Rectal smooth muscle tissue (tissue), 1 donor: Measurements from ENCODE around the gene PIGH.

Experiments
- H3K27ac ChIP-seq: one replicate; pipeline ENCODE4 v1.7.0; 2013; ENCODE audit warnings: low read depth, low read length, inconsistent platforms
- H3K27me3 ChIP-seq: one replicate; pipeline ENCODE4 v1.7.0; 2013; ENCODE audit warnings: low read length; ENCODE audit not compliant: control insufficient read depth, insufficient read depth
- H3K36me3 ChIP-seq: one replicate; pipeline ENCODE4 v1.7.0; 2013; ENCODE audit warnings: low read length; ENCODE audit not compliant: control insufficient read depth, insufficient read depth
- H3K4me1 ChIP-seq: one replicate; pipeline ENCODE4 v1.7.0; 2013; ENCODE audit warnings: low read length; ENCODE audit not compliant: control insufficient read depth, insufficient read depth
- H3K4me3 ChIP-seq: one replicate; pipeline ENCODE4 v1.7.0; 2013; ENCODE audit warnings: low read length
- H3K9ac ChIP-seq: one replicate; pipeline ENCODE4 v1.7.0; 2013; ENCODE audit warnings: low read length

Gene PIGH

DNA sequence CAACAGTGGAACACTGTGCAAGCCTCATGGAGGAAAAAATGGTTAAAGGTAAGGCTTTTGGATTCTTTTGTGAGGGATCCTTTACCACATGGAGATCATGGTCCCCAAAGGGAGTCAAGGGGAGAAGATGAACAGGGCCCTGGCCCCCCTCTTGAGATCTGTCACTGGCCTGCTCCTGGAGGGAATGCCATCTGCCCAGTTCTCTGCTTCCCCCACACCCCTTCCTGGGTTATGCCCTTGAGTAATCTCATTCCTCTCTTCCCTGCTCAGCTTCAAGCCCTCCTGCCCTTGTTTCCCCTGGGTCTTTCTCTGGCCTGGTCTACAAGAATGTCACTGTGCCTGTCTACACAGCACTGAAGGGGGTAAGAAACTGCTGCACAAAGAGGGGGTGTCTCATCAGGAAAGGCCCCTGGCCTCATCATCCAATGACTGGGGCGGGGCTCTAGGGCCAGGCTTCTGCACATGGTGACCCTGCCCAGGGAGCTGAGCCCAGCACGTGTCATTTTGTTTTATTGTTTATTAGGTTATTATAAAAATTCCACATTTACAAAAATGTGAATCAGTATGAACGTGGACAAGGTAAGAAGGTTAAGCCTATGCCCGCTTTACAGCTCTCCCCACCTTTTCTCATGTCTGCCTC is 30.3 kb downstream of the PIGH start:
- H3K4me1 ChIP-seq: no peaks in the 10 kb centered on the region
- H3K27me3 ChIP-seq: no peaks in the 10 kb centered on the region
- no peak overlapping the region for H3K27ac ChIP-seq
- H3K4me3 ChIP-seq: no peak overlapping the region
- no peak overlapping the region for H3K9ac ChIP-seq
- H3K36me3 ChIP-seq: peaks cover 2% of the 10 kb centered on the region

DNA sequence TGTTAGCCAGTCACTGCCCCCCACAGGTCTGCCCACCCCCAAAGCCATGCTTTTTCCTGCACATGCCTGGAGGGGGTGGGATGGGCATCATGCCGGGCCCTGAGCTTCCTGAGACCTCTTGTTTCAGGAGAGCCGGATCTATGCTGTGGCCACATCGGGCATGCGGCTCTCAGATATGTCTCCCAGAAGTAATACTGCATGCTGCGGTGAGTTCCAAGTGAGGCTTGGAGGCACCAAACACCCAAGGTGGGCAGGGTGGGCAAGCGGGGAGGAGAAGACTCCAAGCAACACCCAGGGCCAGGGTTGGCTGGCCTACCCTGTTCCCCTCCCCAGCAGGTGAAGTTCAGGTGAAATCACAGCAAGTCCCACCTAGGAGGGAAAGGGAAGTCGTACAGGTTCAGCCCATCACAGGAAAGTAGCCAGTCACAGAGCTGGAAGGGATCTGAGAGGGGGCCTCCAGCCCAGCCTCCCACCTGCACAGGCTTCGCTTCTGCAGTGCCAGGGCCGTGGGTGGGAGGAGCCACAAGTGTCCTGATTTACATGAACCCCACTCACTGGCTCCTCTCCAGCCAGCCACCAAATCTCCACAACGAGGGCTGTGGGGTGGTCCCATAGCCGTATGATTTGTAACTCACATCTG is 30.9 kb downstream of the PIGH start:
- no peak overlapping the region for H3K9ac ChIP-seq
- H3K27ac ChIP-seq: no peak overlapping the region

DNA sequence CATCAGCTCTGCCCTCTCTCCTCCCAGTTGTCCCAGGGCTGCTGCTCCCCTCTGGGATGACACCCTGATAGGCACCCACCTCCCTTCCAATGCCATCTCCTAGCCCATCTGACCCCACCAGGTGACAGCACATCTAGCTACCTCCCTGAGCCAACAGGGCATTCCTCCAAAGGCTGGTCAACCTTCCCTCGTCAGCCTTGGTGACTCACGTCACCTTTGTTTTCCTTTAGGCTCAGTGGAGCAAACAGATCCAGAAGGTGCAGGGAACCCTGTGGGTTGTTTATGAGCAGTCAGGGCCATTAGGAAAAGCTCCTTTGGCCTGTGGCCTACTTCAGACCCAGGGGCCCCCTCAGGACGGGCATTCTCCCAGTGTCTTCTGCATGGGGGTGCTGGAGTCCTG is 32.4 kb downstream of the PIGH start:
- Histone ChIP-seq H3K36me3 (peaks cover 2% of the 10 kb centered on the region), H3K9ac (no peak overlapping the region), H3K4me1 (no peaks in the 10 kb centered on the region), H3K4me3 (no peak overlapping the region), H3K27ac (no peak overlapping the region), H3K27me3 (no peaks in the 10 kb centered on the region)

More for the DNA sequence above, 30.9 kb downstream of the PIGH start:
- H3K4me3 ChIP-seq: no peak overlapping the region
- H3K27me3 ChIP-seq: no peaks in the 10 kb centered on the region
- H3K36me3 ChIP-seq: peaks cover 2% of the 10 kb centered on the region
- no peaks in the 10 kb centered on the region for H3K4me1 ChIP-seq

DNA sequence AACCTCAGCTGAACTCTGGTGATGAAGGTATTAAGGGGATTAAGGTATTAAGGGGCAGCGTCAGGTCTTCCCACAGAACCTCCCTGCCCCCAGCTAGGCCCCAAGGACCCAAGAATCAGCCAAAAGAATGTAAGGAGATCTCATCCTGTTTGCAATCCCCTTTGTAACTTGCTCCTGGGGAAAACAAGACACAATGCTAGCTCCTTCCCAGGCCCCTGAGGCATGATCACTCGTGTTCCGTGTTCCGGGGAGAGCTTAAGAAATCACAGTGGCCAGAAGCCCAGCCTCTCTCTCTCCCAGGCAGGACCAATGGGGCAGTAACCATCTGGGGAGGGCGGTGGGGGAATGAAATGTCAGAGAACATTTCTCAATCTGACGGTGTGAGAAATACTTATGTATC is 33.2 kb downstream of the PIGH start:
- Histone ChIP-seq H3K27me3 (no peaks in the 10 kb centered on the region), H3K36me3 (peaks cover 2% of the 10 kb centered on the region), H3K9ac (no peak overlapping the region), H3K27ac (no peak overlapping the region), H3K4me3 (no peak overlapping the region), H3K4me1 (no peaks in the 10 kb centered on the region)

DNA sequence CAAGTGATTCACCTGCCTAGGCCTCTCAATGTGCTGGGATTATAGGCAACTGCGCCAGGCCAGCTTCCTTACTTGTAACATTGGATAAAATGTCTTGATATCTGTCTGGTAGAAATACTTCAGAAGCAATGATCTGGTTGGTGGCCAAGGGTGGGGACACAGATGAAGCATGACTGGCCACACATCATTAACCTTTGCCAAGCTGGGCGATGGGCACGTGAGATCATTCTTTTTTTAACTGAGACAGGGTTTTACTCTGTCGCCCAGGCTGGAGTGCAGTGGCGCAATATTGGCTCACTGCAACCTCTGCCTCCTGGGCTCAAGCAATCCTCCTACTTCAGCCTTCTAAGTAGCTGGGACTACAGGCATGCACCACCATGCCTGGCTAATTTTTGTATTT is 35.8 kb downstream of the PIGH start:
- Histone ChIP-seq H3K27ac (no peak overlapping the region), H3K27me3 (no peaks in the 10 kb centered on the region), H3K9ac (no peak overlapping the region), H3K4me1 (no peaks in the 10 kb centered on the region), H3K36me3 (no peaks in the 10 kb centered on the region), H3K4me3 (no peak overlapping the region)

DNA sequence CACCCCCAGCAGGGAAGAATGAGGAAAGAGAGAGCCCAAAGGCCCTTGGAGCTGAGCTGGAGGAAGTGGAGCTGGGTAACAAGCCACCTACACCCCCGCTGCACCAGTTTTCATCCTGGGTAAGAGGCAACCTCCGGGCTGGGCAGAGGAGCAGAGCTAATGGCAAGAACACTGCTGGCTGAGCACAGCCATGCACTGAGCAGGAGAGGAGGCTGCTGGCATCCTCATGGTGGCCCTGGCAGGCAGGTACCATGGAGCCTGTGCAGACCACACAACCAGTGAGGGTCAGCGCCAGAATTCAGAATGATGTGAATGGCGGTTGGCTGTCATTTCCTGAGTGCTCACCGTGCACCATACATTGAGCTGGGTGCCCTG is 37.3 kb downstream of the PIGH start:
- no peaks in the 10 kb centered on the region for H3K36me3 ChIP-seq

DNA sequence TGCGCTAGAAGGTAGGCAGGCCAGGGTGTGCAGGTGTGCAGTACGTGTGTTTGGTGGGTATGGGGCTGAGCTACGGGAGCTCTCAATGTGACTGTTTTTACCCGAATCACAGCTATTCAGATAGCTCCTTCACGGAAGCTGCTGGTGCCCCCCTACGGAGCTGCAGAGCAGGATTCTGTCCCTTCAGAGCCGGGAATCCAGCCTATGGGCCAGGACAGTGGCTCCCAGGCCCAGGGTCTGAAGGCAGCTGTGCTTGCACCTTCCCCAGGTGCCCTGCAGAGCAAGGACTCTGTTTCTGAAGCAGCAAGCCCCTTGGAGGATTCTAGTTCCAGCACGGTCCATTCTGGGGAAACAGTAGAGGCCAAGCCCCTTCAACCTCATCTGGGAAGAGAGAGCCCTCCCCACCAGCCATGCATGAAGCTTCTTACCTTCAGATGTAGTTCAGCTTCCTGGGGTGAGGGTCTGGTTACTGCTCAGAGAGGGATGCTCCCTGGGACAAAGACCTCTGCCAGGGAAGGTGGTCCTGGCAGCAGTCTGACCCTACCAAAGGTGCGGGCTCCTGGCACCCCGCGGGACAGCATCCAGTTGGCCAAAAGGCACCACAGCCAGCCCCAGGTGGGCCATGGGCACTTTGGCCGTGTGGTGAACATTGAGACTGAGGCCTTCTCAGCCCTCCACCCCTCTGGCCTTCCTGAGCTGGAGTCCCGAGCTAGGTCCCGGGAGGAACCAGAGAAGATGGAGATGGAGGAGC is 37.9 kb downstream of the PIGH start:
- H3K4me3 ChIP-seq: no peak overlapping the region
- H3K36me3 ChIP-seq: no peaks in the 10 kb centered on the region
- H3K27me3 ChIP-seq: no peaks in the 10 kb centered on the region
- H3K4me1 ChIP-seq: no peaks in the 10 kb centered on the region
- no peak overlapping the region for H3K9ac ChIP-seq
- H3K27ac ChIP-seq: no peak overlapping the region

More for the DNA sequence above, 37.3 kb downstream of the PIGH start:
- no peak overlapping the region for H3K9ac ChIP-seq
- no peaks in the 10 kb centered on the region for H3K4me1 ChIP-seq
- H3K27me3 ChIP-seq: no peaks in the 10 kb centered on the region
- no peak overlapping the region for H3K27ac ChIP-seq
- no peak overlapping the region for H3K4me3 ChIP-seq

DNA sequence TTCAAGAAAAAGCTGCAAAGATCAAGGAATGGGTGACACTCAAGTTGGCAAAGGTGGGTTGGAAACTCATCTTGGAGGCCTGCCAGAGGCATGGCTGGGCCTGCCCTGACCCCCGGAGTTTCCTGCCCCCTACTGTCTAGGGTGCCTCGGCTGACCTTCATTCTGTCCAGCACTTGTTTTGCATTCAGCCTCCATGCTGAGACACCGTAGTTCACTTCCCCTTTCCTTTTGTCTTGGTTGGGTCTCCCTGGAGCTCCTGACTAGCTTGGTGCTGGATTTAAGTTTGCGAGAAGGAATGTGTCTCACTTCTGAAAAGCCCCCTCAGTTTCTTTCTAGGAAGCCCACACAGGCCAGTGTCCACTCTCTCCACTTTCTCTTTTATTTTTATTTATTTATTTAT is 40.4 kb downstream of the PIGH start:
- Histone ChIP-seq H3K4me1 (no peaks in the 10 kb centered on the region), H3K27me3 (no peaks in the 10 kb centered on the region), H3K27ac (no peak overlapping the region), H3K9ac (no peak overlapping the region), H3K4me3 (no peak overlapping the region), H3K36me3 (no peaks in the 10 kb centered on the region)

DNA sequence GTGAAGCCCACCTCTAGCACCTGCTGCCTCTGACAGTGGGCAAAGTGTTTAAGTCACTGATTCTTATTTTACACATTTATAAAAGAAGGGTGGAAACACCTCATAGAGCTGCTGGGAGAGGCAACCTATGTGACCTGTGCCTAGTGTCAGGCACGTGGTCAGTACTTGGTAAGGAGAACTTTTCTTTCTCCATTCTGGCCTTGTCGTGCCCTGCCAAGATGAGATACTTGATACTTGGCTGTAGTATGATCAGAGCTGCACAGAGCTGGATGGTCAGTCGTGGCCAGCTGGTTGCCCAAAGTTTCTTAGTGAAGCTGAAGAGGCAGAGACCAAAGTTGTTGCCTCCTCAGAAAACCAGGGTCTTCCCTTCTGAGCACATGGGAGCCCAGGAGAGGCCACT is 42.4 kb downstream of the PIGH start:
- no peak overlapping the region for H3K27ac ChIP-seq
- H3K27me3 ChIP-seq: no peaks in the 10 kb centered on the region
- no peaks in the 10 kb centered on the region for H3K4me1 ChIP-seq
- no peak overlapping the region for H3K9ac ChIP-seq
- H3K36me3 ChIP-seq: no peaks in the 10 kb centered on the region
- H3K4me3 ChIP-seq: no peak overlapping the region

DNA sequence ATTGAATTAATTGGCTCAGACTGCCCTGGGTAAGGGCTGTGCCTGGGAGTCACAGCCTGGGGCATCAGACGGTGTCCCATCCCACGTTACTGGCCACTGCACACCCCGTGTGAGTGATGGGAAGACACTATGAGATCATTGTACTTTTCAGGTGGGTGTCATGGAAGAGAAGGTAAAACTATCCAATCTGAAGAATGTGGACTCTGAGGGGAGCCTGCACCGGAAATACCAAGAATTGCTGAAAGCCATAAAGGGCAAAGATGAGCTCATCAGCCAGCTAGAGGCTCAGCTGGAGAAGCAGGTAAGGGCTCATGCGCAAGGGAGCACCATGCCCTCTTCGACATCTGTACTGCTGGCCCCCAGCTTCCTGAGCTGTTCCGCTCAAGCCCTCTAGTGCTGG is 43.0 kb downstream of the PIGH start:
- no peak overlapping the region for H3K27ac ChIP-seq

DNA sequence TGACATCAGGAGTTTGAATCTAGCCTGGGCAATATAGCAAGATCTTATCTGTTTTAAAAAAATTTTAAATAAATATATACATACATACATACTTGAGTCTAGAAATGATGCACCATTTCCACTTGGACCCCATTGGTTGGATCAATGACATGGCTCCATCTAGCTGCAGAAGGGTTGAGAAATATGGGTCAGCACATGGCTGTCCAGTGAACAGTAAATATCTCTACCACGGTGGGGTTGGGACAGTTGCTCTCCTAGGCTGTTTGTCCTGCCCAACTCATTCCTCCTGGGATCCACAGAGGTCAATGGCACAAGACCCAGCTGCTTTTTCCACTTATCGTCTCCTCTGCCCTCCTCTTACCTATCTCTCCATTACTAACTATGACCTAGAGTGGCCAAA is 43.4 kb downstream of the PIGH start:
- H3K27me3 ChIP-seq: no peaks in the 10 kb centered on the region
- H3K36me3 ChIP-seq: no peaks in the 10 kb centered on the region
- no peak overlapping the region for H3K4me3 ChIP-seq
- no peak overlapping the region for H3K27ac ChIP-seq
- no peak overlapping the region for H3K9ac ChIP-seq
- H3K4me1 ChIP-seq: no peaks in the 10 kb centered on the region

More for the DNA sequence above, 43.0 kb downstream of the PIGH start:
- Histone ChIP-seq H3K27me3 (no peaks in the 10 kb centered on the region), H3K36me3 (no peaks in the 10 kb centered on the region), H3K9ac (no peak overlapping the region), H3K4me1 (no peaks in the 10 kb centered on the region), H3K4me3 (no peak overlapping the region)

DNA sequence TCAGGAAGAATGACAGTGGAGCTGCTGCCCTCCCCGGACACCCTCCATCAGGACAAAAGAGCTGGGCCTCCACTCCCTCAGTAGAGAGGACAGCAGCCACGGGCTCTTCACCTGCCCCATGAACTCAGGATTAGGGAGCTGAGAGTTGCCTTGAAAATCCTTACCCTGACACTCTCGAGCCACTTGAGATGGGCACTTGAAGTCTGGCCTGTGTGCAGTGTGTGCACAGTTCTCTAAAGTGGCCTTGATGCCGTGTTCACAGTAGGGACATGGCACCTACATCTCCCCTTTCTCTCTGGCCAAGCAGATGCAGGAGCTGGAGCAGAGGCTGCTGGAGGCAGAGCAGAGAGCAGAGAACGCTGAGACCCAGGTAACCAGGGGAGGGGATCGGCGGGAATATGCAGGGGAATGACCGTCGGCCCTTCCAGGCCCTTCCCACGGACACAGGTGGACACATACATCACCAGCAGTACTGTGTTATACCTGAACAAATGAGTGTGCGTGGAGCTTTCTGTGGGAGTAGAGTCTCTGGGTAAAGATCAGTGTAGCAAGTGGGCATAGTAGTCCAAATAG is 44.5 kb downstream of the PIGH start:
- no peaks in the 10 kb centered on the region for H3K36me3 ChIP-seq

More for the DNA sequence above, 44.5 kb downstream of the PIGH start:
- Histone ChIP-seq H3K27me3 (no peaks in the 10 kb centered on the region), H3K27ac (no peak overlapping the region), H3K9ac (no peak overlapping the region), H3K4me1 (no peaks in the 10 kb centered on the region), H3K4me3 (no peak overlapping the region)
